T47D (cell line): Measurements from ENCODE around the gene NCK2.

ENCODE experiments used
- DNase-seq, 2 experiments: peaks; one replicate each; pipeline versions ENCODE4 v3.0.0 to v3.0.0-alpha.2; 2011 to 2012; ENCODE audit warnings: low read depth in 1 of 2, low spot score in 1 of 2
- JUND ChIP-seq: IDR thresholded peaks from 2 replicates; pipeline ENCODE4 v1.6.1; 2012; ENCODE audit warnings: low read depth
- in situ Hi-C: cut with HindIII; loops from 2 replicates; pipeline ENCODE4 v1.10.0; 2016; ENCODE audit warnings: low sequenced_read_pairs, low pct_unique_long_range_greater_than_20kb

The NCK2 gene

DNA sequence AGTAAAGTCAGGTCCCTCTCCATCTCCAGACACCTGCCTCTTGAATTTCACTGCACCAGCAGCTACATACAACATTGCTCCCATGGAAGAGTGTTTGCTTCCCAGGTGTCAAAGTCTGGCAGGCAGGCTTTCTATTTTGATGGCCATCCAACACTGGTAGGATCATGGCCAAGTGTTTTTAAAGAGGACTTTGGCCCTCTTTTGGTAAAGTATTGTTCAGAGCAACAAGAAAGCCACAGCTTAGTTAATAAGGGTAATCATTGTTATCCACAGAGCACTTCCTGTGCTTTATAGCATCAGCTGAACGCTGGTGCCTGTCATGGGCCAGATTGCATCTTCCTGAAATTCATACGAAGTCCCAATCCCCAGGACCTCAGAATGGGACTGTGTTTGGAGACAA is 133.2 kb downstream of the NCK2 start:
- TF ChIP-seq JUND: no peak
- in situ Hi-C loops: no loop called here
- DNase-seq: no peak

DNA sequence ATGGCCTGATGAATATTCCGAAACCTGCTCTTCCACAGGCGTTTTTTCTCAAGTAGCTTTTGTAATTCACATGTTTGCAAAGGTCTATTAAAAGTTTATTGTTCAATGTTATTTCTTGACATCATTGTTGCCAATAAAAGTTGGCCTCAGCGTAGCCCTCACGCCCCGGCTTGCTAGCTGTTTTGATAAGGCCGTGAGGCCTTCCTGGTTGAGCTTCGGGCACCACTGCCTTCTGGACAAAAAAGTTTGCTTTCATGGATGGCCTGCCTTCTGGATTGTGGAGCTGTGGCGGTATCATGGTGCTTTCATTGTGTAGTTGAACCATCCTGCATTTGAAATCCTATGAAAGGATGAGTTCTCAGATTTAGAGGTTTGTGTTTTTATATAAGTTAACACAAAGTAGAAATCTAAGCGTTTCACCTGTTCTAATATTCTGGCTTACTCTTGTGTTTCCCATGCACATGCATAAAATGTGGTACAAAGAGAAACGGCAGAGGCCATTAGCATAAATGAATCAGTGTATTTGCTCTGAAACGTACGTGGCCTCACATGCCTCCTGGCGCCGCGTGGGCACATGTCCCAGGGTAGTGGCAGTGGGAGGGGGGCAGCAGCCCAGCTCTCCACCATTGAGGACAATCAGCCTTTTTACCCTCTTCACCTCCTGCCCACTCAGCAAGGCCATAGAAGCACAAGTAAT is 134.5 kb downstream of the NCK2 start:
- in situ Hi-C loops: no loop called here
- no peak for DNase-seq
- TF ChIP-seq JUND: no peak

DNA sequence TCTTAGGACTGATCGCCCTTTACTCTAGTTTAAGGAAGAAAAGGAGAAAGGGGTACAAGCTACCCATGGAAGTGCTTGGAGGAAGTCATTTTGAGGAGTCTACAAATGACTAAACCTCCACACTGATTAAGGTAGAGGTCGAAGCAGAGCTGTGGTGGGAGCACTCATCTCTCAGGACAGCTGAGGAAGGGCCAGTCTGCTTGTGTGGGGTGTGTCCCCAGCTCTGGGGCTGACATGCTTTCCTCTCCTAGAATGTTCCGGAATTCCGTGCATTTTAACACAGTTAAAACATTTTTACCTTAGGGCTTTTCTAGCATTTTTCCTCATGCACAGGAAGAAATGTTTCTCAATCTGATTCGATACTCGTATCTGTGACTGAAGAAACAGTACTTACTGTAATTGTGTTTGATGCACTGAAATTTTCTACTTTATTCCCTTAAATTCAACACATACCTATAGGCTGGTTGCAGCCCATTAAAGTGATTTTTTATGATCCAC is 135.1 kb downstream of the NCK2 start:
- no peak for TF ChIP-seq JUND
- no peak for DNase-seq
- in situ Hi-C loops: no loop called here

DNA sequence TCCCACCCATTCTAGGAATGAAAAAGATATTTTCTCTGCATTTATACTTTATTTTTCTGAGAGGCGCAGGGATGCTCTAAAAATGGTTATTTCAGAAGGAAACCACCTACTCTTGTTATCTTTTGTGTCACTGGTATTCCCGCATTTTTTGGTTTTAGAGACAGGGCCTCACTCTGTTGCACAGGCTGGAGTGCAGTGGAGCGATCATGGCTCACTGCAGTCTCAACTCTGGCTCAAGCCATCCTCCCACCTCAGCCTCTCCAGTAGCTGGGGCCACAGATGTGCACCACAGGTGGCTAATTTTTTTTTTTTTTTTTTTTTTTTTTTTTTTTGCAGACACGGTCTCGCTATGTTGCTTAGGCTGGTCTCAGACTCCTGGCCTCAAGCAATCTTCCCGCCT is 135.9 kb downstream of the NCK2 start:
- in situ Hi-C loops: no loop called here
- no peak for TF ChIP-seq JUND
- DNase-seq: no peak

DNA sequence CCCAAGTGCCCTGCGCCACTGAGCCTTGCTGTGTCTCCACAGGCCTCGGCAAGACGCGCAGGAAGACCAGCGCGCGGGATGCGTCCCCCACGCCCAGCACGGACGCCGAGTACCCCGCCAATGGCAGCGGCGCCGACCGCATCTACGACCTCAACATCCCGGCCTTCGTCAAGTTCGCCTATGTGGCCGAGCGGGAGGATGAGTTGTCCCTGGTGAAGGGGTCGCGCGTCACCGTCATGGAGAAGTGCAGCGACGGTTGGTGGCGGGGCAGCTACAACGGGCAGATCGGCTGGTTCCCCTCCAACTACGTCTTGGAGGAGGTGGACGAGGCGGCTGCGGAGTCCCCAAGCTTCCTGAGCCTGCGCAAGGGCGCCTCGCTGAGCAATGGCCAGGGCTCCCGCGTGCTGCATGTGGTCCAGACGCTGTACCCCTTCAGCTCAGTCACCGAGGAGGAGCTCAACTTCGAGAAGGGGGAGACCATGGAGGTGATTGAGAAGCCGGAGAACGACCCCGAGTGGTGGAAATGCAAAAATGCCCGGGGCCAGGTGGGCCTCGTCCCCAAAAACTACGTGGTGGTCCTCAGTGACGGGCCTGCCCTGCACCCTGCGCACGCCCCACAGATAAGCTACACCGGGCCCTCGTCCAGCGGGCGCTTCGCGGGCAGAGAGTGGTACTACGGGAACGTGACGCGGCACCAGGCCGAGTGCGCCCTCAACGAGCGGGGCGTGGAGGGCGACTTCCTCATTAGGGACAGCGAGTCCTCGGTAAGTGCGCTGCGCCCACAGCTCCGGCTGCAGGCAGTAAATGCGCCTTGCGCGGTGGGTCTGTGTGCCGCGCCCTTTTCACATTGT is 136.8 kb downstream of the NCK2 start:
- in situ Hi-C loops: no loop called here
- no peak for TF ChIP-seq JUND

DNA sequence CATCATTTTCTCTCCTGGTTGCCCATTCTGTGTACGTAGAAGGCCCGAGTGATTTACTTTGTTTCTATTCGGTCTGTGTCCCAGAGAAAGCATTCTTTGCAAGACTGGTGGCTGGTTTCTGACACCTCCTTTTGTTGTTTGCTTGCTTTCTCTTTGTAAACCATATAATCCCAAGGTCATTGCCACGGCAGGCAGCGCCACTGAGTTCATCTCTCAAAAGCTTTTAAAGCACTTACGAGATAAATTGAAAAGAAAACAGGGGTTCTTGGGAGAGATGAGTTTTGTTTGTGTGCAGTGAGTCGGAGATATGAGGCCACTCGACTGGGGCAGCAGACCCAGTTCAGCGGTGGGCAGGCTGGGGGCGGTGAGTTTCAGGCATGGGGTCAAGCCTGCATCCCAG is 137.6 kb downstream of the NCK2 start:
- no peak for TF ChIP-seq JUND
- in situ Hi-C loops: no loop called here
- no peak for DNase-seq

More for the DNA sequence above, 136.8 kb downstream of the NCK2 start:
- no peak for DNase-seq

DNA sequence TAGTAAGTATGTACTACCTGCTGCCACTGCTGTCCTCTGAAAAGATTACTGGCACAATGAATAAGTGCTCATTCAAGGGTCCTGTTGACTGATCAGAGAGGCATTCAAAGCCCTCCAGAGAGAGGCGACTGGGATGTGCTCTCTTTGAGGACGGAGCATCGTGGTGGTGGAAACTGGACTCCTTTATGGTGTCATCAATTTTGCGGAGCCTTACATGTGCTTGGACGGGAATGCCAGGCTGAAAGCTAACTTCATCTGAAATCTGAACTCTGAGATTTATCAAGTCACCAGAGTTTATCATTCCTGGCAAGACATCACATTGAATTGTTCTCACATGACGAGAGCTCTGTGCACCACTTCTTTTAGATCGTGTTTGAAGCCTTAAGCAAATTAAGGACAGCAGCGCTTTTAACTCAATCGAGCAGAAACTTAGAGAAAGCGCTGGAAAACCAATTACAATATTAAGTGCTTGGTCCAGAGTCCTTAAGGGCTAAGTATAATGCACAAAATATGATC is 138.3 kb downstream of the NCK2 start:
- in situ Hi-C loops: no loop called here
- no peak for TF ChIP-seq JUND
- no peak for DNase-seq

DNA sequence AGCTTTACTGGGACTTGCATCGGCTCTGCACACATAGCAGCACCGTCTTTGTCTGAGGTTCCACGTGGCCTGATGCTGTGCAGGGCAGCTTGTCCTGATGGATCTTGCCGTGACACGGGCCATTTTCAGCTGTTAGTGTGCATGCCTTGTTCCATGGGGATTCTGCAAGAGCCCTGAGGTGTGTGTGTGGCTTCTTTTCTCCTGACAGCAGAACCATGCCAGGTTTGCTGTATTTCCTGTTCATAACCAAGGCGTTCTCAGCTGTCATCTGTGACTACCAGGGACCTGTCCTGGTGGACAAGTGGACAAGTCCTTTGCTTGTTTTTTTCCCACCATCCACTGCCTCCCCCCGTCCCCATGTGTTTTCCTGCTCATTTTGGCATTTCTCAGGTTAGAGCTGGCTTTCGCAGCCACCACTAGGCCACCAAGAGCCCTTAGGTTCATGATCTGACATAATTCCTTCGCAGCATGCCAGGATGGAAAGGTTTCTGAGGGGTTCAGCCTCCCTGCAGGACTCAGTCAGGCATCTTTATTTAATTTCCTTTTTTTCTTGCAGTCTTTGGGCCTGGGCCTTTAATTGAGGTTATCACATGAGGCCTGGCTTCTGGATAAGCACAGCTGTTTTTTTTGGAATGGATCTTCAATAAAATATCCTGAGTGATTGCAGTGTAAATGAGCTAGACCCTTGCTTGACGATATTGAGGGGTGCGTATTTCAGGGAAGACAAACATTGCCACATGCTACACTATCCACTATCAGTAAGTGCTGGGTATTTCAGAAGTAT is 139.4 kb downstream of the NCK2 start:
- in situ Hi-C loops: no loop called here
- no peak for TF ChIP-seq JUND
- DNase-seq: no peak

DNA sequence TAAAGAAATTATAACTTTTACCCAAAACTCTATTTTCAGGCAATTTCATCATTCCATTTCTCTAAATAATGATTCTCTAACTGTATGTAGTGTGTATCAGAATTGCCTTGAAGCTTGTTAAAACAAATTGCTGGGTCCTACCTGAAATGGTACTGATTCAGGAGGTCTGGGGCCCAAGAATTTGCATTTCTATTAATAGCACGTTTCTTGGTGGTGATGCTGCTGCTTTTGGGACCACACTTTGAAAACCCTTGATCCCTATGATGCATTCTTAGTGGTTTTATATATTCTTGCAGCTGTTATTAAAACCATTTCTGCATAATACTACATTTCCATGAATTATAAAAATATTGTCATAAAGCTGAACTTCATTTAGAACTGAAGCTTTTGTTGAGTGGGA is 140.7 kb downstream of the NCK2 start:
- in situ Hi-C loops: no loop called here

DNA sequence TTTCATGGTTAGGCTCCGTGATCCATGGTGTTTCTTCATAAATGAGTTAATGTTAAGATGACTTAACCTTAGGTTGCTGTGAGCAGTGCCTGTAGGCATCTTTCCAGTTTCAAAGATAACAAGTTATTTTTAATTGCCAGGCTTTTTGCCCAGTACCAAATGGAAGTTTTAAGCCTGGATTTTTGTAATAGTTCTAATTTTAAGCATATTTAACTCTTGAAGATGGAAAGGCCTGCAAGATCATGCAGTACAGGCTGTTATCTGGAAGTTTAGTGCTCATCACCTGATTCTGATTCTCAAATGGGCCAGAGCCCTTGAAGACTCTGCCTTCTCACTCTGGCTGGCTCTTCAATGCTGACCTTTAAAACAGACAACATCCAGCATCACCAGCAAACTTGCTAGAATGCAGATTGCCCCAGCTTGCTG is 141.3 kb downstream of the NCK2 start:
- DNase-seq: no peak
- TF ChIP-seq JUND: no peak
- in situ Hi-C loops: no loop called here

More for the DNA sequence above, 140.7 kb downstream of the NCK2 start:
- TF ChIP-seq JUND: no peak
- no peak for DNase-seq

DNA sequence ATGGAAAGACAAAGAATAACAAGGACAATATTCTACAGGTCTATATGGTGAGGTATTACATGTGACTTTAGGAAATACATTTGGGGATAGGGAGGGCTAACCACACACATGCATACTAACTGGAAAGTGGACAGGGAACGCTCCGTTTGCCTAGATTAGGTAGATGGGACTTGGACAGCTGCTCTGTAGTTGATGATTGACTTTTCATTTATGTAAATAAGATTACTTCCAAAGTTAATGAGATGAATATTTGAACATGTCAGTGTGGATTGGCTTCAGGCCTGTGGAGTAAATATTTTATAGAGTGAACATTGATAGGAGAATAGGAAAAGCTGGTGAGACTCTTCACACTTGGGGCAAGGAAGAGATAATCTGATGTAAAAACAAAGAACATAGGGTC is 142.0 kb downstream of the NCK2 start:
- in situ Hi-C loops: no loop called here
- TF ChIP-seq JUND: no peak
- no peak for DNase-seq

DNA sequence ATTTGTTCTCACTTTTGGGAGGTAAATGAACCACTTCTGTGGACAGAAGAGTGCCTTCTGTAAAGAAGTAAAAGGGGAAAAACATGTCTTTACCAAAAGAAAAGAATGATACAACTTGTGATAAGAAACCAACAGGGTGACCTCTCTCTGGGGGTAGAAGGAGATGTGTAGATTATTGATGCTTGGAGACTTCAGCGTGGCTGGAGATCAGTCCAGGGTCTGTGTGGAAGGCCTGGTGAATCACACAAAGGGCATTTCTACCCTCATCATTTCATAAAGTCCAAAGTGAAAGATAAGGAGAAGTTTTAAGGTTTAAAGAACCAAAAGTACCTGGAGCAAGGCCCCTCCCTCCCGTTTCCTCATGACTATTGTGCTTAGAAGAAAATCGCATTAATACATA is 142.5 kb downstream of the NCK2 start:
- DNase-seq: no peak
- in situ Hi-C loops: no loop called here
- no peak for TF ChIP-seq JUND
